ENCODE data around the gene OR8B12. TPM values are rescaled to one million over a fixed set of nuclear protein-coding genes. Genes with fewer than 3 reads are reported as not detected.
"Not testable (repeated sequence)": the region's sequence is repeated elsewhere in the genome, so short reads cannot be mapped to it uniquely, and the experiment has no call there.

Gene OR8B12
- total RNA-seq, 2 donors from 2014 or later = not detected

DNA sequence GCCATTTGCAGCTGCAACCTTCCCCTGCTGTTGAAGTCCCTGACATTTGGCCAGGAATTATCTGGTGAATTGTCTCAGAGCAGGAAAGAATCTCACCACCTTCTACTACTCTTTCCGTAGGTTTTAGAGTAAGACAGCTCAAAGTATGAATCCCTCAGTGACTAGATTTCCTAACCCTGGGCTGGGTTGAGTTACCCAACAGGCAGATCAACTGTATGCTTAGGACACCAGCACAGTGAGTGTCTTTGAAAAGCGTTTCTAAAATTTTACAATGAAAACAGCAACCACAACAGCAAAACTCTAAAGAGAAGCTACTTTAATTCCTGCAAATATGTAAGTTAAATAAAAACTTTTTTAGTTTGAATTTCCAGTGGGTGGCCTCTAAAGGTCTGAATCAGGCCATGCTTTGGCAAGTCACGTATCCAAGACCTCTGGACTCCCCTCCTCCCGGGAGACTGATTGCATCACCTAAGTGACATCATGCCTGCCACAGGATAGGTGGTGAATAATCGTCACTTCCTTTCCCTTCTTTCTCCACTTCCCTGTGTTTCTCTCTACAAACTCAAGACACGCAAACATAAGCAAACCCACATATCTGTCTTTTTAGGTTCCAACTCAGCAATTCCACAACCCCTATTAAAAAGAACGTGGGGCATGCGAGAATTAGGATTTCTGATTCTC, 7.8 kb downstream of the OR8B12 start:
- intact Hi-C loops (cut with DNase I) = no loop called here
- DNase-seq (peak; percentile 30), ATAC-seq (peak in 1 of 2 donors; percentile 58)

DNA sequence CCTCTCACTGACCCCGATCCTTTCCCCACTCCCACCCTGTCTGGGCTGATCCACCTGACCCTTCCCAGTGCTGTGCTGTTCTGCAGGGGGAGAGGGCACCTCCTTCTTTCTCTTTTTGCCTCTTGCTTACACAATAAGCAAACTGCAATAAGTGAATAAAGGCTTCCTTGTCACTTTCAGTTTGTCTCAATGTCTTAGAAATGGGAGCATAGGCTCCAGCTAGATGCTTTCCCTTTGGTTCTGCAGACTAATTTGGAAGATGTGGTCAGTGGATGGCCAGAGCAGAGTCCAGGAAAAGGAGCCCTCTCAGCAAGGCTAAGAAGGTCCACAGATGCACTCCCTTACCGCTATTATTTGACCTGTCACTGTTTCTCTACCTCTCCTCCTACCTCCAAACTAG, 9.4 kb downstream of the OR8B12 start:
- ATAC-seq (no peak), DNase-seq (no peak)
- intact Hi-C loops (cut with DNase I) = no loop called here

GRCh38 chr11:124533626-124534025, 9.8 kb downstream of the OR8B12 start:
- intact Hi-C loops (cut with DNase I) = no loop called here
- no peak for ATAC-seq
- DNase-seq = no peak

GRCh38 chr11:124520550-124520854, 23.0 kb downstream of the OR8B12 start:
- ATAC-seq (no peak), DNase-seq (no peak)
- intact Hi-C loops (cut with DNase I) = no loop called here

DNA sequence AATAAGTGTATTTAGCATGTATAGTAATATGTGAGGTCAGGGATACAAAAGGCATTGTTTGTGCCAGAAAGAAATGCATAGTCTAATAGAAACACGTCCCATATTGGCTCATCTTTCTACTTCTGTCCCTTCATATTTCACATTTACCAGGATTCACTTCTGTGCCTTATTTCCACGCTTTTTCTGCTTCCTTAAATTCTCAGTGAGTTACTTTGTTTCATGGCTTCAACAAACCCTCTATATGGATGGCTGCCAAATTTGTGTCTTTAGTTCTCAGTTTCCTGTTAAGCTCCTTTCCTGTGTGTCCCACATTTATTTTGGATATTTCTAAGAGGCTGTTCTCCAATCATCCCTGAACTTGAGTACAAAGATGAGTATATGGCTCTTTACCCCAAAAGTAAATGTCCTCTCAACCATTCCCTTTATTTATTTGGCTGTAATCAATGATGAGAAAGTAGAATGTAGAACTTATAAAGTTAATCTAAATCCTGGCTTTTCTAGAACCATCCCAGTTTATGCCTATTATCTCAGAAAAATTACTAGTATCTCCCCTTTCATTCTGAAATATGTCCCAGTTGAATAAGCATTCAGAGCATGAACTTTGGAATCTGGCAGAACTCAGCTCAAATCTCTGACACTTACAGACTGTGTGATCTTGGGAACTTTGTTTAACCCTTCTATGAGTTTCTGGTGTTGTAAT, 23.5 kb downstream of the OR8B12 start:
- no peak for DNase-seq
- intact Hi-C loops (cut with DNase I) = no loop called here

GRCh38 chr11:124518989-124519451, 24.4 kb downstream of the OR8B12 start:
- intact Hi-C loops (cut with DNase I) = no loop called here

More for the DNA sequence above, 23.5 kb downstream of the OR8B12 start:
- no peak for ATAC-seq

DNA sequence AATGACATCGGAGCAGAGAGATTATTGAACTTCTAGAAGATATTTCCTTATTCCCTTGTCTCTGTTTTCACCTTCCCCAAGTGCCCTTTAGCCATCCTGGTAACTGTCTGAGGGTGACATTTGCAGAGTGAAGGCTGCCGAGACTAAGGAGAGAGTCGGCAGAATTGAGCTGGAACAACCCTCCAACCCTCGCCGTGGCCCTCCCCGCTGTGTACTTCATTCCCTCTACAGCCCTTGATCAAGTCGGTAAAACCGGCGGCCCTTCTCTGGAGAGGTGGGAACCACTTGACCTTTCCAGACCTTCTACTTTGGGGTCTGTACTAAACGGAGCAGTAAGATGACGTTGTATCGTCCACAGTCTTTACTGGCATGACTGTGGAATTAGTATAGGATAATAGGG, 26.1 kb downstream of the OR8B12 start:
- intact Hi-C loops (cut with DNase I) = no loop called here
- no peak for ATAC-seq
- DNase-seq = no peak

More at GRCh38 chr11:124518989-124519451, 24.4 kb downstream of the OR8B12 start:
- ATAC-seq (peak in 1 of 2 donors; percentile 49), DNase-seq (no peak)

GRCh38 chr11:124514675-124515074, 28.8 kb downstream of the OR8B12 start:
- intact Hi-C loops (cut with DNase I); ATAC-seq; DNase-seq: not testable (repeated sequence)

DNA sequence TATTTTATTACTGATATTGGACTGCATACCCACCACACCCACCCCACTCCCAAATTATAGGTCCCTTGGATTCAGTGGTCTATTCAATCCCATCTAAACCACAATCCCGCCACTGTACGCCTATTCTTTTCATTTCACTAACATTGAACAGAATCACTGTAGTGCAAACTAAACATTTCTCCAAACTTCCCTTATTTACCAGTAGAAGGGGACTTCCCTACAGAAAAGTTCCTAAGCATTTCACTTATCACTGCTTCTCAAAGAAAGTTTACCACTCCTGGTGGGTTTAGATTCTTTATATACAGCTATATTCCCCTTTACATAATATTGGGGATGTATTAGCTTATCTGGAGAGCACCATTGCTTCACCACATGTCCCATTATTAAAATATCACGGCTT, 29.3 kb downstream of the OR8B12 start:
- DNase-seq = no peak
- intact Hi-C loops (cut with DNase I) = no loop called here
- ATAC-seq = no peak

DNA sequence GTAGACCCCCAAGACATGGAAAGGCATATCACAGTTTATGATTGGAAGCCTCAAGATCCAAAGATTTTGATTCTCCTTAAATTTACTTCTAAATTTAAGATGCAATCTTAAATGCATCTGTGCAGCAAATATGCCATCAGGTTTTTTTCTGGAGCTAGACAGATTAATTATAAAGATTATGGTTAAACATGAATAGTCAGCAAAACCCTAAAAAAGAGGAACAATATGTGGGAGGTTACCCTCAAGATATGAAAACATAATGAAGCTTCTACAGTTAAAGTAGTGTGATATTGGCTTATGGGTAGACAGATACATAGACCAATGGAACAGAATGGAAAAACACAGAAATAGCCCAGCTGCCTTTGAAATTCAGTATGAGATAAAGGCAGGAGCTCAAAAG, 31.7 kb downstream of the OR8B12 start:
- ATAC-seq (no peak), DNase-seq (no peak)
- intact Hi-C loops (cut with DNase I) = no loop called here

GRCh38 chr11:124510279-124510678, 33.2 kb downstream of the OR8B12 start:
- DNase-seq (no peak), ATAC-seq (no peak)
- intact Hi-C loops (cut with DNase I) = no loop called here

DNA sequence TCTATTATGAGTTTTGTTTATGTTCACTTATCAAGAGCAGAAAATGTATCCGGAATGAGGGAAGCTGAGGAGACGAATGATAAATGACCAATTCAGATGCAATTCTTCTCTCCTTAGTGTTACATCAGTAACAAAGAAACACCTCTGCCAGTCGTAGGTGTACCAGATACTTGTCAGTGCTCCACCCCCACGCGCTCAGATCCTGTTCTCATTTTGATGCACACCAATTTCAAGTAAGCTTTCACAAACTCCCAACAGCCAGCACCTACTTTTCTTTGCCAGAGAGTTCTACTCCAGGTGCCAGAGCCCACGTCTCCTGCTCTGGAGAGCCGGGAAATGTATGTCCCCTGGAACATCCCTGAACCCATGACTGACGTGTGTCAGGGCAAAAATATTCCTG, 43.7 kb downstream of the OR8B12 start:
- no peak for DNase-seq
- intact Hi-C loops (cut with DNase I) = no loop called here
- ATAC-seq = no peak

DNA sequence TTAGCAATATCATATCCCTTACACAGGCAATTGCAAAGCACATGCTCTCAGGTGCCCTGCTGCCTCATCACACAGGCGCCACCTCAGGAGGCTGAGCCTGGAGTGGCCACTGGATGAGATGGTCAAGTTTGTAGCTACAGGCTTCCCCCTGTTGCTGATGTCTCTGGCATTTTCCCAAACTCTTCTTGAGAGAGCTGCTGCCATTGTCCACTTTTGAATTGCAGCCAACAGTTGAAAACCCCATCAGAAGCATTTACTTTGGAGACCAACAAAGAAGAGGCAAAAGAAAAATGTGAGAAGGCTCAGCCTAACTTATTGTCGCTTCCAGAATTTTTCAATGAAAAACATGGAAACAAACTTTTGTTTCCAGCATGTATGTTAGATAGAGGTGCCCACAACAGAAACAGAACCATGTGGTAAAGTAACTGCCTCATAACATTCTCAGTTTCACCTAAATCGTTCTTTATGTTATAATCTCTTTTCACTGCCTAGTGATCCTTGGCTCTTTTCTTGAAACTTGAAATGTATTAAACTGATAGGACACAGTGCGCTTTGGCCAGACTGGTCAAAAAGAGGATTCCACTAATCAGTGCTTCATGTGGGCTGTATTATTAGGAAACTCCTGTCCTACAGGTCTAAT, 50.3 kb downstream of the OR8B12 start:
- intact Hi-C loops (cut with DNase I) = no loop called here
- DNase-seq (no peak), ATAC-seq (no peak)

Other genes starting within 250 kb of the OR8B12 start
- gene OR8D1, start 229.7 kb downstream of the OR8B12 start, total RNA-seq = not detected
- not detected for gene OR8D2, start 223.5 kb downstream of the OR8B12 start, total RNA-seq
- not detected for gene OR8B2, start 159.2 kb downstream of the OR8B12 start, total RNA-seq
- not detected for gene OR8B3, start 144.6 kb downstream of the OR8B12 start, total RNA-seq
- not detected for gene OR8B4, start 118.8 kb downstream of the OR8B12 start, total RNA-seq
- gene OR8B8, start 98.0 kb downstream of the OR8B12 start, total RNA-seq = not detected
- gene OR8A1, start 26.3 kb upstream of the OR8B12 start, total RNA-seq = not detected
- gene PANX3, start 67.8 kb upstream of the OR8B12 start, total RNA-seq = not detected
- 10 to 100 TPM; 22.4 to 23.1 TPM for gene TBRG1, start 79.2 kb upstream of the OR8B12 start, total RNA-seq
- gene SIAE, start 130.1 kb upstream of the OR8B12 start, total RNA-seq = 10 to 100 TPM; 40.4 to 41.0 TPM
- 1 to 10 TPM; 3.5 to 4.0 TPM for gene SPA17, start 130.2 kb upstream of the OR8B12 start, total RNA-seq
- gene NRGN, start 196.3 kb upstream of the OR8B12 start, total RNA-seq = 1 to 10 TPM; 6.6 to 8.2 TPM
- gene VSIG2, start 208.6 kb upstream of the OR8B12 start, total RNA-seq = 1 to 10 TPM in 1 of 2 donors, under 1 TPM in 1; 0.88 to 1.8 TPM
- 10 to 100 TPM; 41.6 to 67.2 TPM for gene ESAM, start 218.6 kb upstream of the OR8B12 start, total RNA-seq

Measured in left cardiac atrium (tissue), 4 donors.